GM18873 (cell line): ENCODE data around the gene TCHH.

Source experiments
- ATAC-seq: cut with Tn5 transposase; IDR thresholded peaks from one replicate; pipeline ENCODE4 v1.9.1; 2021; ENCODE audit warnings: mild to moderate bottlenecking, moderate library complexity, moderate number of reproducible peaks; ENCODE audit not compliant: unreplicated experiment, low FRiP score

The TCHH gene

DNA sequence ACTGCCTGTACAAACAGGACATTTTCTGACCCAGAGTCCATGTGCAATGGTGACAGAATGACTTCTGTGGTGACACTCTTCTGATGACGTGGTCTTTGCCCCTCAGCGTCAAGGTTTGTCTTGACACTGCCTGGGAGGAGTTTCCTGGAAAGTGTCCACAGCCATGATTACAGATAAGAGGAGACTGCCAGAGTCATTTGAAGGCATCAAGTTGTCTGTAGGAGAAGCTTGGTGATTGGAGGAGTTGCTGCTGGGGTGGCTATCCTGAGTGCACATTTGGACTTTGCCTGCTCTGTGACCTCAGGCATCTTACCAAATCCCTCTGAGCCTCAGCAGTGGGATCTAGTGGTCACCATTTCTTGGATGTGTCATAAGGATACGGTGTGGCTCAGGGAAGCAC, 44.1 kb downstream of the TCHH start:
- ATAC-seq, result no peak

DNA sequence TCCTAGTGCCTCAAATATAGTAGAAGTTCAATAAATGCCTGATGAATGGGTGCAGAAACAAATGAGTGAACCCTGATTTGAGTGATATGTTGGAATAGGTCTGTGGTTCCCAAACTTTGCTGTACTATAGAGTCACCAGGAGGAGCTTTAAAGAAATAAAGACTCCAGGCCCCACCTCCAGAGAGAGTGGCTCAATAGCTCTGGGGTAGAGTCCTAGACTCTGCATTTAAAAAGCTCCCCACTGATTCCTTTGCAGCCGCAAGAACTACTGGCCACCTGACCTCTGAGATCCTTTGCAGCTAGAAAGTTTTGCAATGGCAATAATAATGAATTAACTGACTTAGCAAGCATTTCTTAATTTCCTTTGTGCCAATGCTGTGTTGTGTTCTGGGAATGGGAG, 47.3 kb downstream of the TCHH start:
- no peak for ATAC-seq

DNA sequence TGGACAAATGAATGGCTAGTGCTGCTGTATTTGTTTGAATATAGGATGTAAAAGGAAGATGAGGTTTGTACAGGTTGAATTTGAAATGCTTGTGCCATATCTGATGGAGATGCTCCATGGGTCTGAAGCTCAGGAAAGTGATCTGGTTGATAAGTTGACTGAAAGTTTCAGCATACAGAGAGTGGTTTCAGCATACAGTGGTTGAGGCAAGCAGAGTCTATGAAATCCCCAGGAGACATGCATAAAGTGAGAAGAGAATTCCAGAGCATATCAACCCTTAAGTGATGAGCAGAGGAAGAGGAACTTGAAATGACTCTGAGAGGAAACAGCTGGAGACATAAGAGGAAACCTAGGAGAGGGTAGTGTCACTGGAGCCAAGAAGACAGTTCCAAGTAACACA, 48.1 kb downstream of the TCHH start:
- no peak for ATAC-seq

DNA sequence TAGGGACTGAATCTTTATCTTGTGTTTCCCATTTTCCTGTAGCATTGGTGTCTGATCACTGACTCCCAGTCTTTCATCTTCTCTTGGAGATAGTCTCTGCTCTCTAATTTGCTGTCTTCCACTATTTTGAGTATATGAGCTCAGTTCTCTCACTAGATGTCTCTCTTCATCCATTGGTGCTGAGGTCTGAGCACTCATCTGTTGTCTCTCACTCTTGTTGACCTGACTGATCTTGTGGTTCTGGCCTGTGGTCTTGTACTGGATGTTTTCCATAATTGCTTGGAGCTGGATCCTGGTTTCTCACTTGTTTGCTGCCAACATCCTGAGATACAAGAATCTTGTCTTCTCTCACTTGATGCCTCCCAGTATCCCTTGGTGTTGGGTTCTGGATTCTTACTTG, 53.3 kb downstream of the TCHH start:
- no peak for ATAC-seq
